Measurements from ENCODE around the gene PPARA.

Gene PPARA

GRCh38 chr22:46280063-46280817, 129.9 kb downstream of the PPARA start:
- no peak for DNase-seq (ENCODE audit: extremely low read depth, low read depth)

GRCh38 chr22:46280999-46281623, 130.8 kb downstream of the PPARA start:
- DNase-seq (ENCODE audit: extremely low read depth, low read depth): no peak
- TF ChIP-seq CTCF (IDR thresholded peaks at IDR 0.05; ENCODE audit: low read depth, low read length): no peak

More at GRCh38 chr22:46280063-46280817, 129.9 kb downstream of the PPARA start:
- TF ChIP-seq CTCF (IDR thresholded peaks at IDR 0.05; ENCODE audit: low read depth, low read length): no peak

GRCh38 chr22:46281866-46282678, 131.7 kb downstream of the PPARA start:
- no peak for TF ChIP-seq CTCF (IDR thresholded peaks at IDR 0.05; ENCODE audit: low read depth, low read length)
- DNase-seq (ENCODE audit: extremely low read depth, low read depth): no peak

- no peak for TF ChIP-seq CTCF (IDR thresholded peaks at IDR 0.05; ENCODE audit: low read depth, low read length)
- no peak for DNase-seq (ENCODE audit: extremely low read depth, low read depth)
These were observed 135.7 kb downstream of the PPARA start for GRCh38 chr22:46286006-46286405.

GRCh38 chr22:46286941-46287872, 136.9 kb downstream of the PPARA start:
- no peak for TF ChIP-seq CTCF (IDR thresholded peaks at IDR 0.05; ENCODE audit: low read depth, low read length)
- no peak for DNase-seq (ENCODE audit: extremely low read depth, low read depth)

- no peak for TF ChIP-seq CTCF (IDR thresholded peaks at IDR 0.05; ENCODE audit: low read depth, low read length)
- no peak for DNase-seq (ENCODE audit: extremely low read depth, low read depth)
These were observed 137.8 kb downstream of the PPARA start for GRCh38 chr22:46287873-46288751.

Data from AG09319 (cell line).